IMR-90 (cell line): Measurements from ENCODE around the gene MAP6.

ENCODE experiments used
- POLR2A ChIP-seq: IDR thresholded peaks from 2 replicates; pipeline ENCODE4 v1.6.1; 2012; ENCODE audit warnings: mild to moderate bottlenecking, low read depth, low read length
- RAD21 ChIP-seq: IDR thresholded peaks from 2 replicates; pipeline ENCODE4 v1.6.1; 2012; ENCODE audit warnings: low read length, improper control_type of control experiment
- TF ChIP-seq, protein P1 (sequence below): conservative IDR thresholded peaks from 2 replicates; pipeline ENCODE4 v1.5.1; 2012; ENCODE audit warnings: mild to moderate bottlenecking, low read depth, low read length, improper control_type of control experiment

DNA sequence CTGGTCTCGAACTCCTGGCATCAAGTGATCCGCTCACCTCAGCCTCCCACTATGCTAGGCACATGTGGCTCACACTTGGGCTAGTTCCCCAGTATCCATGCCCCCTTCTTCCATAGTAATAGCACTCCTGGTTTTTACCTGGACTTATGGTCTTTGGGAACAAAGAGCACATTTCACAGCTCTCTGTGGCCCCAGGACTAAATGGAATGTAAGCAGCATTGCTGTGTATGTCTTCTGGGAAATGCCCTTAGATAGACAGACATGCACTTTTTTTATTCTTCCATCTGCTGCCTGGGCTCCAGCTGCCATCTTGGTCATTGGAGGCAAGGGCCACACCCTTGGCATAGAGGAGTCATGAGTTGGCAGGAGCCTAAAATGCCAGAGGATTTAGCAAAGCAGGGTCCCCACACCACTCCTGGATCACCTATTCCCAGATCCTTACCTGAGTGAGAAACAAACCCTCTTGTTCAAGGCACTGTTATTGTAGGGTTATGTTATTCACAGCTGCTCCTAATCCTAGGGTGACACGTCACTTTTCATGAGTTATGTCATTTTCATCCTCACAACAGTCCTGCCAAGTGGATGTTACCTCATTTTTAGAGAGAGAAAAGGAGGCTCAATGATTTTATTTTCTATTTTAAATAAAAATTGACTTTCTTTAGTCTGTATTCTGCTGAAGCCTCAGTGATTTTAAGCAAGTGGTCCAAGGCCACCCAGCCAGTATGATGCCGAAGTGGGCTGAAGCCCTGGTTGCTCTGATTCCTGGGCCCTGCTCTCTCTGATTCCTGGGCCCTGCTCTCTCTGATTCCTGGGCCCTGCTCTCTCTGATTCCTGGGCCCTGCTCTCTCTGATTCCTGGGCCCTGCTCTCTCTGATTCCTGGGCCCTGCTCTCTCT lies 127.4 kb downstream of the MAP6 start:
- TF ChIP-seq, protein P1, sequence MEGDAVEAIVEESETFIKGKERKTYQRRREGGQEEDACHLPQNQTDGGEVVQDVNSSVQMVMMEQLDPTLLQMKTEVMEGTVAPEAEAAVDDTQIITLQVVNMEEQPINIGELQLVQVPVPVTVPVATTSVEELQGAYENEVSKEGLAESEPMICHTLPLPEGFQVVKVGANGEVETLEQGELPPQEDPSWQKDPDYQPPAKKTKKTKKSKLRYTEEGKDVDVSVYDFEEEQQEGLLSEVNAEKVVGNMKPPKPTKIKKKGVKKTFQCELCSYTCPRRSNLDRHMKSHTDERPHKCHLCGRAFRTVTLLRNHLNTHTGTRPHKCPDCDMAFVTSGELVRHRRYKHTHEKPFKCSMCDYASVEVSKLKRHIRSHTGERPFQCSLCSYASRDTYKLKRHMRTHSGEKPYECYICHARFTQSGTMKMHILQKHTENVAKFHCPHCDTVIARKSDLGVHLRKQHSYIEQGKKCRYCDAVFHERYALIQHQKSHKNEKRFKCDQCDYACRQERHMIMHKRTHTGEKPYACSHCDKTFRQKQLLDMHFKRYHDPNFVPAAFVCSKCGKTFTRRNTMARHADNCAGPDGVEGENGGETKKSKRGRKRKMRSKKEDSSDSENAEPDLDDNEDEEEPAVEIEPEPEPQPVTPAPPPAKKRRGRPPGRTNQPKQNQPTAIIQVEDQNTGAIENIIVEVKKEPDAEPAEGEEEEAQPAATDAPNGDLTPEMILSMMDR: no peak
- TF ChIP-seq POLR2A (no peak), RAD21 (no peak)
